Caco-2 (cell line): ENCODE results near the gene OSBPL5. TPM values are rescaled to one million over a fixed set of nuclear protein-coding genes. Genes with fewer than 3 reads are reported as not detected.
A peak's percentile ranks its signal among the peaks of the same experiment; 100 is the strongest.

Experiments
- BruUV-seq: library from RNA; stranded (reverse); fragments of 400-500 nt; replicated peaks from 2 replicates; lab custom pipeline; 2021; lab: Mats Ljungman, UMichigan
- CTCF ChIA-PET: fragments of 300-600 bp; sonication (Branson Sonifier 250); formaldehyde crosslinking; loops from one replicate; lab custom pipeline; 2022; ENCODE audit warnings: antibody characterized with exemption; lab: Charles Lee
- POLR2A ChIA-PET: fragments of 300-600 bp; sonication (Branson Sonifier 250); formaldehyde crosslinking; loops from one replicate; lab custom pipeline; 2022; ENCODE audit warnings: antibody characterized with exemption; lab: Charles Lee
- DNase-seq, 2 experiments: peaks; one replicate each; pipeline versions ENCODE4 v3.0.0 to v3.0.0-alpha.2; 2020 to 2022
- H3K27me3 ChIP-seq: replicated peaks from 2 replicates; pipeline ENCODE4 v1.6.0; 2011; ENCODE audit warnings: low read length; ENCODE audit not compliant: control insufficient read depth, insufficient read depth
- H3K36me3 ChIP-seq: 2 replicates; pipeline ENCODE4 v1.5.1; 2011; ENCODE audit warnings: low read length; ENCODE audit not compliant: control insufficient read depth, insufficient read depth
- H3K4me1 ChIP-seq: fragments of 250-450 bp; sonication (Bioruptor Pico); 2 replicates; pipeline ENCODE4 v1.5.1; 2020; ENCODE audit warnings: mild to moderate bottlenecking
- H3K4me3 ChIP-seq: 2 replicates; pipeline ENCODE4 v1.5.1; 2011; ENCODE audit warnings: low read depth, mild to moderate bottlenecking, control low read depth, low read length
- H3K9me3 ChIP-seq: fragments of 250-450 bp; sonication (Bioruptor Pico); 2 replicates; pipeline ENCODE4 v1.5.1; 2020; ENCODE audit warnings: mild to moderate bottlenecking, moderate library complexity
- H3K27ac Mint-ChIP-seq: one replicate; pipeline ENCODE4 v1.8.0; 2022; ENCODE audit warnings: mixed read lengths; ENCODE audit not compliant: unreplicated experiment
- H3K27me3 Mint-ChIP-seq: one replicate; pipeline ENCODE4 v1.8.0; 2022; ENCODE audit warnings: mixed read lengths; ENCODE audit not compliant: insufficient read depth, unreplicated experiment
- H3K36me3 Mint-ChIP-seq: one replicate; pipeline ENCODE4 v1.8.0; 2022; ENCODE audit warnings: mild to moderate bottlenecking, mixed read lengths; ENCODE audit not compliant: insufficient read depth, unreplicated experiment
- H3K4me1 Mint-ChIP-seq: one replicate; pipeline ENCODE4 v1.8.0; 2022; ENCODE audit warnings: low read depth, mixed read lengths; ENCODE audit not compliant: unreplicated experiment
- H3K4me3 Mint-ChIP-seq: one replicate; pipeline ENCODE4 v1.8.0; 2022; ENCODE audit warnings: mild to moderate bottlenecking, moderate library complexity, mixed read lengths; ENCODE audit not compliant: unreplicated experiment
- H3K9me3 Mint-ChIP-seq: one replicate; pipeline ENCODE4 v1.8.0; 2022; ENCODE audit warnings: mixed read lengths; ENCODE audit not compliant: unreplicated experiment
- intact Hi-C: fragments of 100-400 bp; cut with micrococcal nuclease; formaldehyde crosslinking; loops from one replicate; pipeline ENCODE4 v1.10.0; 2022; ENCODE audit not compliant: unreplicated experiment
- total RNA-seq: library from RNA; stranded (reverse); gene quantifications from 2 replicates; pipeline ENCODE4 v1.2.3, GENCODE V29; 2022
- TF ChIP-seq, protein P1 (sequence below), 2 experiments: fragments of 200-600 bp in 1 of 2; IDR thresholded peaks; 1 replicate in 1 of 2; 2 replicates in 1 of 2; pipeline versions ENCODE4 v1.5.1 to v1.8.0; 2011 to 2022; ENCODE audit warnings: antibody characterized with exemption in 1 of 2, control low read depth in 1 of 2, inconsistent platforms in 1 of 2, low read depth in 1 of 2, low read length in 1 of 2, mild to moderate bottlenecking in 1 of 2, moderate library complexity in 1 of 2; ENCODE audit not compliant: insufficient read depth in 1 of 2, severe bottlenecking in 1 of 2, unreplicated experiment in 1 of 2

OSBPL5 gene
- total RNA-seq, 1 experiment from 2014 or later: 4.9 TPM

DNA sequence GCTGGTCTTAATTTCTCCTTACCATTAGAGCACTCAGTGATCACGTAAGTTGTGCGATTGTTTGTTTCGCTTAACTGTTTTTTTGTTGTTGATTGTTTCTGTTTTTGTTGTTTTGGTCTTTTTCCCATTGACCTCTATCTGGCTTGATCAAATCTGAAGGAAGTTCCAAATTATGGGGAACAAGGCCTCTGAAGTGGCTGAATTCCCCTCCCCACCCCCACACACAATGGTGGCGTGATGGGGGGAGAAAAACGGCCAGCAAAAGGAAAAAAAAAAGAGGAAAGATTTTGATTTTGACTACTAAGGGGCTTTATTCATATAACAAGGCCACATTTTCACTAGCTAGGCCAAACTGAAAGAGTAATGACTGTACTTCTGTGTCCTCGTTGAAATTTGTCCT, 53.6 kb downstream of the OSBPL5 start:
- H3K36me3 ChIP-seq: no peaks in the 10 kb centered on the region
- Mint-ChIP-seq H3K27ac (no peak overlapping the region), H3K9me3 (peaks cover 40% of the 10 kb centered on the region), H3K36me3 (peaks cover 6% of the 10 kb centered on the region), H3K4me1 (no peaks in the 10 kb centered on the region), H3K4me3 (no peak overlapping the region), H3K27me3 (no peaks in the 10 kb centered on the region)
- H3K27me3 ChIP-seq: no peaks in the 10 kb centered on the region
- POLR2A ChIA-PET: no interaction called here
- peaks cover 22% of the 10 kb centered on the region for H3K9me3 ChIP-seq
- no peak overlapping the region for H3K4me3 ChIP-seq
- DNase-seq: no peak
- TF ChIP-seq, protein P1, sequence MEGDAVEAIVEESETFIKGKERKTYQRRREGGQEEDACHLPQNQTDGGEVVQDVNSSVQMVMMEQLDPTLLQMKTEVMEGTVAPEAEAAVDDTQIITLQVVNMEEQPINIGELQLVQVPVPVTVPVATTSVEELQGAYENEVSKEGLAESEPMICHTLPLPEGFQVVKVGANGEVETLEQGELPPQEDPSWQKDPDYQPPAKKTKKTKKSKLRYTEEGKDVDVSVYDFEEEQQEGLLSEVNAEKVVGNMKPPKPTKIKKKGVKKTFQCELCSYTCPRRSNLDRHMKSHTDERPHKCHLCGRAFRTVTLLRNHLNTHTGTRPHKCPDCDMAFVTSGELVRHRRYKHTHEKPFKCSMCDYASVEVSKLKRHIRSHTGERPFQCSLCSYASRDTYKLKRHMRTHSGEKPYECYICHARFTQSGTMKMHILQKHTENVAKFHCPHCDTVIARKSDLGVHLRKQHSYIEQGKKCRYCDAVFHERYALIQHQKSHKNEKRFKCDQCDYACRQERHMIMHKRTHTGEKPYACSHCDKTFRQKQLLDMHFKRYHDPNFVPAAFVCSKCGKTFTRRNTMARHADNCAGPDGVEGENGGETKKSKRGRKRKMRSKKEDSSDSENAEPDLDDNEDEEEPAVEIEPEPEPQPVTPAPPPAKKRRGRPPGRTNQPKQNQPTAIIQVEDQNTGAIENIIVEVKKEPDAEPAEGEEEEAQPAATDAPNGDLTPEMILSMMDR (IDR thresholded peaks at IDR 0.05; ENCODE audit: insufficient read depth in 1 of 2, low read depth in 1 of 2, low read length in 1 of 2, severe bottlenecking in 1 of 2, unreplicated experiment in 1 of 2): no peak
- BruUV-seq: no TSS peak
- CTCF ChIA-PET: no interaction called here
- intact Hi-C loops: no loop called here
- H3K4me1 ChIP-seq: no peaks in the 10 kb centered on the region

DNA sequence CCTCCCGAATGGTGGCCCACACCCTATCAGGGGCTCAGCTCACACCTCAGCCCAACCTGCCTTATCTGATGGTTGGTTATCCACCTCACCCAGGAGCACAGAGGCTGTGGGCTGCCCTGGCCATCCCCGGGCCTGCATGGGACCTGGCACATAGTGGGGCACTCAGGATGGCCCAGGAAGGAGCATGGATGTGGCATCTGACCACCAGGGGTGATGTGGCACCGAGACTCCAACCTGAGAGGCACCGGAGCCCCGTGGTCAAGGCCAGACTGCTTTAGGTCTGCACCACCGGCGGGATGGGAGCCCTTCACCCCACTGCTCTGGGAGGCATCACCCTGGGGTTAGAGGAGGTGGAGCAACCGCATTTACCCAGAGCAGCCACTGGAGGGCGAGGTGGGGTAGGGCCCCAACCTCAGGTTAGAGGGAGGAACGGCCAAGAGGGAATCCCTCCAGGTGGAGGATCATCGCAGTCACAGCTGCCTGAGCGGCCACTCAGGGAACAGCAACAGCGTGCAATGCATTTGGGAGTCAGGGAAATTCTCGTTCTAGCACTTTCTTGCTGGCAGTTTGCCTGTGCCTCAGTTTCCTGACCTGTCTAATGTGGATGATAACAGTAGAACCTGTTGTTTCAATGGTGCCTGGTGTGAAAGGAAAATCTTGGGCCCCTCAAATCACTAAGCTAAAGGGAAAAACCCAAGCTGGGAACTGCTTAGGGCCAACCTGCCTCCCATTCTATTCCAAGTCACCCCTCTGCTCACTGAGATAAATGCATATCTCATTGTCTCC, 55.0 kb downstream of the OSBPL5 start:
- Histone ChIP-seq H3K36me3 (no peaks in the 10 kb centered on the region), H3K4me3 (no peak overlapping the region), H3K27me3 (no peaks in the 10 kb centered on the region), H3K4me1 (no peaks in the 10 kb centered on the region), H3K9me3 (peaks cover 17% of the 10 kb centered on the region)
- Mint-ChIP-seq H3K9me3 (peaks cover 35% of the 10 kb centered on the region), H3K4me3 (no peak overlapping the region), H3K27me3 (peaks cover 3% of the 10 kb centered on the region), H3K36me3 (peaks cover 5% of the 10 kb centered on the region), H3K27ac (no peak overlapping the region), H3K4me1 (no peaks in the 10 kb centered on the region)
- CTCF ChIA-PET: no interaction called here
- POLR2A ChIA-PET: no interaction called here
- DNase-seq: peak; percentile 36
- intact Hi-C loops: no loop called here
- no TSS peak for BruUV-seq
- TF ChIP-seq, protein P1 (IDR thresholded peaks at IDR 0.05; ENCODE audit: insufficient read depth in 1 of 2, low read depth in 1 of 2, low read length in 1 of 2, severe bottlenecking in 1 of 2, unreplicated experiment in 1 of 2): no peak

DNA sequence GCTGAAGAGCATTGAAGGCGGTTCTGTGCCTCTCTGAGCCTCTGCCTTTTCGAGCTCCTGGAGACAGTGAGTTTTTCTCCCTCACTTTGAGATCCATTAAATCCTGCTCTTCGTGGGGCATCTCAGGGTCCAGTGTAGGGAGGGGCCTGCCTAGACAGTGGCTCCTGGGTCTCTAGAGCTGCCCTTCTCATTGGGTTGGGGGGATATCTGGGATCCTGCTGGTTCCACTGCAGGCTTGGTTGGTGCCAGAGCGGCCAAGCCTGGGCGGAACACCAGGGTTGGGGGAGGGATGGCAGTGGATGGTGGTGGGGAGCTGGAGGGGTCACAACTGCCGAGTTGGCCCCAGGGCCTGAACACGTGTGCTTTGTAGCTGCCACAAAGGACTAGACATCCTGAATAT, 55.7 kb downstream of the OSBPL5 start:
- no peaks in the 10 kb centered on the region for H3K36me3 Mint-ChIP-seq
- DNase-seq: no peak
- no peaks in the 10 kb centered on the region for H3K4me1 Mint-ChIP-seq
- no peak overlapping the region for H3K4me3 Mint-ChIP-seq
- BruUV-seq: no TSS peak
- no peaks in the 10 kb centered on the region for H3K27me3 ChIP-seq
- ChIA-PET CTCF (no interaction called here), POLR2A (no interaction called here)
- H3K9me3 ChIP-seq: peaks cover 12% of the 10 kb centered on the region
- H3K36me3 ChIP-seq: no peaks in the 10 kb centered on the region
- H3K4me1 ChIP-seq: no peaks in the 10 kb centered on the region
- H3K27me3 Mint-ChIP-seq: peaks cover 3% of the 10 kb centered on the region
- no peak overlapping the region for H3K4me3 ChIP-seq
- no peak overlapping the region for H3K27ac Mint-ChIP-seq
- peaks cover 28% of the 10 kb centered on the region for H3K9me3 Mint-ChIP-seq
- intact Hi-C loops: no loop called here
- TF ChIP-seq, protein P1 (IDR thresholded peaks at IDR 0.05; ENCODE audit: insufficient read depth in 1 of 2, low read depth in 1 of 2, low read length in 1 of 2, severe bottlenecking in 1 of 2, unreplicated experiment in 1 of 2): no peak
